Measurements from ENCODE around the gene CDH22. TPM values are rescaled to one million over a fixed set of nuclear protein-coding genes. Genes with fewer than 3 reads are reported as not detected.

CDH22 gene
- polyA plus RNA-seq, 1 donor from 2014 or later, result 2.1 TPM

DNA sequence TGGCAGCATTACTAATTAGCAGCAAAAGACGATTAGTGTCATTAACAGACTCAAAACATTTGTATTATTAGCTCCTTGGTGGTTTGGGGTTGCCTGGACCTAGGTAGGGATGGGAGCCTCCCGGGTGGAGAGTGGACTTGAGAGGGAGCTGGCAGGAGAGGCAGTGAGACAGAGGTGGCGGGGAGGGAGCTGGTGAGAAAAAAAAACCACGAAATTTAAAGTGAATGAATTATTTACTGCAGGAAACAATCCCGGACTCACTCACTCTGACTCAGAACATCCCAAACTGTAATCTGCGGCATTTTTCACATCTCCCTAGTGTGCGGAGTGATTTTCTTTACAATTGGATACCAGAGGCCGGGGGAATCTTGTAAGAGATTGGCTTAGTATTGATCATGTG lies 14.3 kb upstream of the CDH22 start:
- no peak for TF ChIP-seq POLR2AphosphoS5 (IDR thresholded peaks at IDR 0.05)
- TF ChIP-seq, protein P1, sequence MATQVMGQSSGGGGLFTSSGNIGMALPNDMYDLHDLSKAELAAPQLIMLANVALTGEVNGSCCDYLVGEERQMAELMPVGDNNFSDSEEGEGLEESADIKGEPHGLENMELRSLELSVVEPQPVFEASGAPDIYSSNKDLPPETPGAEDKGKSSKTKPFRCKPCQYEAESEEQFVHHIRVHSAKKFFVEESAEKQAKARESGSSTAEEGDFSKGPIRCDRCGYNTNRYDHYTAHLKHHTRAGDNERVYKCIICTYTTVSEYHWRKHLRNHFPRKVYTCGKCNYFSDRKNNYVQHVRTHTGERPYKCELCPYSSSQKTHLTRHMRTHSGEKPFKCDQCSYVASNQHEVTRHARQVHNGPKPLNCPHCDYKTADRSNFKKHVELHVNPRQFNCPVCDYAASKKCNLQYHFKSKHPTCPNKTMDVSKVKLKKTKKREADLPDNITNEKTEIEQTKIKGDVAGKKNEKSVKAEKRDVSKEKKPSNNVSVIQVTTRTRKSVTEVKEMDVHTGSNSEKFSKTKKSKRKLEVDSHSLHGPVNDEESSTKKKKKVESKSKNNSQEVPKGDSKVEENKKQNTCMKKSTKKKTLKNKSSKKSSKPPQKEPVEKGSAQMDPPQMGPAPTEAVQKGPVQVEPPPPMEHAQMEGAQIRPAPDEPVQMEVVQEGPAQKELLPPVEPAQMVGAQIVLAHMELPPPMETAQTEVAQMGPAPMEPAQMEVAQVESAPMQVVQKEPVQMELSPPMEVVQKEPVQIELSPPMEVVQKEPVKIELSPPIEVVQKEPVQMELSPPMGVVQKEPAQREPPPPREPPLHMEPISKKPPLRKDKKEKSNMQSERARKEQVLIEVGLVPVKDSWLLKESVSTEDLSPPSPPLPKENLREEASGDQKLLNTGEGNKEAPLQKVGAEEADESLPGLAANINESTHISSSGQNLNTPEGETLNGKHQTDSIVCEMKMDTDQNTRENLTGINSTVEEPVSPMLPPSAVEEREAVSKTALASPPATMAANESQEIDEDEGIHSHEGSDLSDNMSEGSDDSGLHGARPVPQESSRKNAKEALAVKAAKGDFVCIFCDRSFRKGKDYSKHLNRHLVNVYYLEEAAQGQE (IDR thresholded peaks at IDR 0.05; ENCODE audit: borderline replicate concordance), result no peak
- TF ChIP-seq, protein P2, sequence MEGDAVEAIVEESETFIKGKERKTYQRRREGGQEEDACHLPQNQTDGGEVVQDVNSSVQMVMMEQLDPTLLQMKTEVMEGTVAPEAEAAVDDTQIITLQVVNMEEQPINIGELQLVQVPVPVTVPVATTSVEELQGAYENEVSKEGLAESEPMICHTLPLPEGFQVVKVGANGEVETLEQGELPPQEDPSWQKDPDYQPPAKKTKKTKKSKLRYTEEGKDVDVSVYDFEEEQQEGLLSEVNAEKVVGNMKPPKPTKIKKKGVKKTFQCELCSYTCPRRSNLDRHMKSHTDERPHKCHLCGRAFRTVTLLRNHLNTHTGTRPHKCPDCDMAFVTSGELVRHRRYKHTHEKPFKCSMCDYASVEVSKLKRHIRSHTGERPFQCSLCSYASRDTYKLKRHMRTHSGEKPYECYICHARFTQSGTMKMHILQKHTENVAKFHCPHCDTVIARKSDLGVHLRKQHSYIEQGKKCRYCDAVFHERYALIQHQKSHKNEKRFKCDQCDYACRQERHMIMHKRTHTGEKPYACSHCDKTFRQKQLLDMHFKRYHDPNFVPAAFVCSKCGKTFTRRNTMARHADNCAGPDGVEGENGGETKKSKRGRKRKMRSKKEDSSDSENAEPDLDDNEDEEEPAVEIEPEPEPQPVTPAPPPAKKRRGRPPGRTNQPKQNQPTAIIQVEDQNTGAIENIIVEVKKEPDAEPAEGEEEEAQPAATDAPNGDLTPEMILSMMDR (IDR thresholded peaks at IDR 0.05; ENCODE audit: poor library complexity, severe bottlenecking), result no peak
- TF ChIP-seq TAF1 (IDR thresholded peaks at IDR 0.05; ENCODE audit: low read depth), result no peak
- no peak for TF ChIP-seq EZH2 (IDR thresholded peaks at IDR 0.05; ENCODE audit: borderline replicate concordance, insufficient read depth, low read length, poor library complexity, severe bottlenecking)
- no peak for TF ChIP-seq MXI1 (conservative IDR thresholded peaks at IDR 0.05; ENCODE audit: poor library complexity, severe bottlenecking)
- TF ChIP-seq EP300 (conservative IDR thresholded peaks at IDR 0.05; ENCODE audit: poor library complexity, severe bottlenecking), result no peak
- no peak for TF ChIP-seq RAD21 (conservative IDR thresholded peaks at IDR 0.05)
- TF ChIP-seq SMC3 (conservative IDR thresholded peaks at IDR 0.05; ENCODE audit: poor library complexity), result no peak

GRCh38 chr20:46317685-46318177 lies 9.4 kb upstream of the CDH22 start:
- no peak overlapping the region for H3K27ac ChIP-seq (ENCODE audit: low read length)
- H3K9me2 ChIP-seq (ENCODE audit: insufficient read depth, low read length), result no peaks in the 10 kb centered on the region
- no peaks in the 10 kb centered on the region for H3F3A ChIP-seq (ENCODE audit: insufficient read depth, low read length, poor library complexity, severe bottlenecking)
- H3K36me3 ChIP-seq (ENCODE audit: insufficient read depth, low read length), result no peaks in the 10 kb centered on the region
- H4K20me1 ChIP-seq (ENCODE audit: insufficient read depth), result no peaks in the 10 kb centered on the region
- peaks cover 16% of the 10 kb centered on the region for H3K27me3 ChIP-seq (ENCODE audit: insufficient read depth, low read depth, low read length)
- H3K9me3 ChIP-seq (ENCODE audit: low read length), result no peaks in the 10 kb centered on the region
- no peak overlapping the region for H2AFZ ChIP-seq (ENCODE audit: low read depth, low read length)
- no peak overlapping the region for H3K4me2 ChIP-seq (ENCODE audit: low read length)
- no peak for TF ChIP-seq POLR2AphosphoS5 (IDR thresholded peaks at IDR 0.05)
- TF ChIP-seq, protein P1 (IDR thresholded peaks at IDR 0.05; ENCODE audit: borderline replicate concordance), result no peak
- no peak for TF ChIP-seq TAF1 (IDR thresholded peaks at IDR 0.05; ENCODE audit: low read depth)
- TF ChIP-seq EZH2 (IDR thresholded peaks at IDR 0.05; ENCODE audit: borderline replicate concordance, insufficient read depth, low read length, poor library complexity, severe bottlenecking), result no peak
- no peak for TF ChIP-seq EP300 (conservative IDR thresholded peaks at IDR 0.05; ENCODE audit: poor library complexity, severe bottlenecking)
- TF ChIP-seq, protein P2 (IDR thresholded peaks at IDR 0.05; ENCODE audit: poor library complexity, severe bottlenecking), result no peak
- no peak for TF ChIP-seq RAD21 (conservative IDR thresholded peaks at IDR 0.05)
- no peak for TF ChIP-seq SMC3 (conservative IDR thresholded peaks at IDR 0.05; ENCODE audit: poor library complexity)
- TF ChIP-seq MXI1 (conservative IDR thresholded peaks at IDR 0.05; ENCODE audit: poor library complexity, severe bottlenecking), result no peak
- H3K79me2 ChIP-seq (replicated peaks; ENCODE audit: insufficient read depth, low read length), result no peaks in the 10 kb centered on the region
- H3K9ac ChIP-seq (ENCODE audit: low read length), result no peak overlapping the region
- no peak overlapping the region for H3K4me3 ChIP-seq (ENCODE audit: low read length)

More for the DNA sequence above, 14.3 kb upstream of the CDH22 start:
- Histone ChIP-seq H3K36me3 (ENCODE audit: insufficient read depth, low read length) (no peaks in the 10 kb centered on the region), H3K79me2 (replicated peaks; ENCODE audit: insufficient read depth, low read length) (no peaks in the 10 kb centered on the region), H3K9me2 (ENCODE audit: insufficient read depth, low read length) (no peaks in the 10 kb centered on the region), H3K9ac (ENCODE audit: low read length) (no peak overlapping the region), H3K4me2 (ENCODE audit: low read length) (no peak overlapping the region), H4K20me1 (ENCODE audit: insufficient read depth) (no peaks in the 10 kb centered on the region), H3K27me3 (ENCODE audit: insufficient read depth, low read depth, low read length) (no peaks in the 10 kb centered on the region), H3K9me3 (ENCODE audit: low read length) (no peaks in the 10 kb centered on the region), H3F3A (ENCODE audit: insufficient read depth, low read length, poor library complexity, severe bottlenecking) (no peaks in the 10 kb centered on the region), H3K27ac (ENCODE audit: low read length) (no peak overlapping the region), H3K4me3 (ENCODE audit: low read length) (no peak overlapping the region), H2AFZ (ENCODE audit: low read depth, low read length) (no peak overlapping the region)

All from neural cell (in vitro differentiated cells).